LNCaP clone FGC (cell line): ENCODE data around the gene OTOS.

ENCODE experiments used
- DNase-seq: peaks from one replicate; pipeline ENCODE4 v3.0.0-alpha.2; 2011; ENCODE audit warnings: low read depth
- H3K4me3 ChIP-seq: 2 replicates; pipeline ENCODE4 v1.5.1; 2011; ENCODE audit warnings: mild to moderate bottlenecking, low read depth, low read length, control low read depth
- TF ChIP-seq, protein P1 (sequence below): IDR thresholded peaks from 2 replicates; pipeline ENCODE4 v1.5.1; 2012; ENCODE audit warnings: mild to moderate bottlenecking; ENCODE audit not compliant: control insufficient read depth, insufficient read depth; ENCODE audit errors: extremely low read depth

OTOS gene

DNA sequence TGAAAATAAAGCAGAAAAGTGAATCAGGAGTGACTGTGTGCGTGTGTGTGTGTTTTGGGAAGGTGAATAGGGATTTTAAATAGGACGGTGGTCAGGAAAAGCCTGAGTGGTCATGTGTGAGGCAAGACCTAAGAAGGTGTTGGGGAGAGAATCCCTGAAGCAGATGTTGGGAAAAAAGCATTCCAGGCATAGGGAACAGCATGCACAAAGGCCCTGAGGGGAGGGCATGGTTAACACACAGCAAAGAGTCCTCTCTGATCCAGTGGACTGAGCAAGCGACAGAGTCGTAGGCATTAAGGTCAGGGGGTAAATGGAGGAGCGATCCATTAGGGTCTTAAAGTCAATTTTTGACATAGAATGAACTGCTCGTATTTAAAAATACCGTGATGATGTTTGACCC is 34.0 kb upstream of the OTOS start:
- TF ChIP-seq, protein P1, sequence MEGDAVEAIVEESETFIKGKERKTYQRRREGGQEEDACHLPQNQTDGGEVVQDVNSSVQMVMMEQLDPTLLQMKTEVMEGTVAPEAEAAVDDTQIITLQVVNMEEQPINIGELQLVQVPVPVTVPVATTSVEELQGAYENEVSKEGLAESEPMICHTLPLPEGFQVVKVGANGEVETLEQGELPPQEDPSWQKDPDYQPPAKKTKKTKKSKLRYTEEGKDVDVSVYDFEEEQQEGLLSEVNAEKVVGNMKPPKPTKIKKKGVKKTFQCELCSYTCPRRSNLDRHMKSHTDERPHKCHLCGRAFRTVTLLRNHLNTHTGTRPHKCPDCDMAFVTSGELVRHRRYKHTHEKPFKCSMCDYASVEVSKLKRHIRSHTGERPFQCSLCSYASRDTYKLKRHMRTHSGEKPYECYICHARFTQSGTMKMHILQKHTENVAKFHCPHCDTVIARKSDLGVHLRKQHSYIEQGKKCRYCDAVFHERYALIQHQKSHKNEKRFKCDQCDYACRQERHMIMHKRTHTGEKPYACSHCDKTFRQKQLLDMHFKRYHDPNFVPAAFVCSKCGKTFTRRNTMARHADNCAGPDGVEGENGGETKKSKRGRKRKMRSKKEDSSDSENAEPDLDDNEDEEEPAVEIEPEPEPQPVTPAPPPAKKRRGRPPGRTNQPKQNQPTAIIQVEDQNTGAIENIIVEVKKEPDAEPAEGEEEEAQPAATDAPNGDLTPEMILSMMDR, result no peak
- H3K4me3 ChIP-seq, result no peak overlapping the region
- DNase-seq, result no peak

DNA sequence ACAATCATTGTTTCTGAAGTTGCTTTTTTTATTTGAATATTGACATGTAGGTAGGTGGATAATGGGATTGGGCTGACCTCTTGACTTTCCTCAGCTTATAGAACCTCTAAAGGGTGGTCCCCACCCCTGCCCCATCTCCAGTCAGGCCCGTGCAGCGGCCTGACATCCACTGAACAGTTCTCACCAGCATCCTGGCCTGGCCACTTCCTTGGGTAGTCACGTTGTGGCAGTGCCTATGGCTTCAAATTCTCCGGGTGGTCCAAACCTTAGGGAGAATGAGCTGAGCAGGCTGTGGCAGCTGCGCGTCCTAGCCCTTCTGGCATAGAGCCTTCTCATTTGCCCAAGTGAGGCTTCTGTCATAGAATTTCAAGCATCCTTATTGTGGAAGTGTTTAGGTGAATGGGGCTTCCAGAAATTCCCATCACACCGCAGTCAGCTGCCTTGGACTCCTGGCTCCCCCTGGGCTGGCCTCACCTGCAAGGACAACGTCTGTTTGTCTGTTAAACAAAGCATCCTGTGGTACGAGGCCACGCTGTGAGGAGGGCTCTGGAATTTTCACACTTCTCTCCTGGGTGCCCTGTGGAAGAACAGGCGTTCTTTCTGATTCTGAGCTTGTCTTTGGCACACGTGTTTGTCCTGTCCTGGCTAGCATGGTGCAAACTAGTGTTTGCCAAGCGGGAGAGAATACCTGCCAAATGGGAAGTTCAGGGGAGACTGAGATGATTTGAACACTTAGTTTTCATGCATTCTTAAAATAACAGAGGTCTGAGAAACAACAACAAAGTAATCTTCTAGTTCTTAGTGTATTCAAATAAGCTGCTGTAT is 31.8 kb upstream of the OTOS start:
- TF ChIP-seq, protein P1, result no peak
- no peak overlapping the region for H3K4me3 ChIP-seq
- DNase-seq, result no peak

DNA sequence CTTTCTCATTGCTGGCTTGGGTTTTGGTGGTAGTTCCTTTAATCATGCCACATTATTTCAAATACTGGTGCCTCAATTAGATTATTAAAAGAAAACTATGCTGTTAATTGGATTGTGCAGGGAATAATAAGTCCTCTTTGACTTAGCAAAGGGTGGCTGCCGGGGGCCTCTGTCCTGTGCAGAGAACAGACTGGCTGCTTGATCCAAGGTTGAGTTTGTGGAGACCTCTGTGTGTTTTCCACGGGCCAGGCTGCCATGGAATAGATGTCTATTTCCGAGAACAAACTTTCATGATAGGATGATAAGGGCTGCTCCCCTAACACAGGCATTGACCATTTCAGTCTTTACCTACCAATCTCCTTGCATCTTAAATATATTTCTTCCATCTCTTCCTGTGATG is 30.4 kb upstream of the OTOS start:
- TF ChIP-seq, protein P1, result no peak
- DNase-seq, result no peak
- no peak overlapping the region for H3K4me3 ChIP-seq

DNA sequence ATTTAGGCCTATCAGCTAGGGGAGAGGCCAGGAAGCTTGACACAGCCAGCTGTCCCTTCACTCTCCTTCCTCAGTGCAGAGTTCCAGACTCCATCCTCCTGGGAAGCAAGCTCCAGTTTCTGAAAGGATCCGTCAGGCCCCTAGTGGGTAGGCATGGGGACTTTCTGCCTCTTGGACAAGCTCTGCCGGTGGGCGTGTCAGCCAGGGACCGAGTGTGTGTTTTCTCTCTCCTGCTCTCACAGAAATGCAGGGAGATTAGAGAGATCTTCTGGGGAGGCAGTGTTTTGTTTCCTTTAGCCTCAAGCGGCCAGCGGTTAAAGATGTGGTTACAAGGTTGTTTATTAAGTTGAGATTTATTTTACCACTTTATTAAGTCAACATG is 29.9 kb upstream of the OTOS start:
- TF ChIP-seq, protein P1, result no peak
- DNase-seq, result no peak
- H3K4me3 ChIP-seq, result no peak overlapping the region

DNA sequence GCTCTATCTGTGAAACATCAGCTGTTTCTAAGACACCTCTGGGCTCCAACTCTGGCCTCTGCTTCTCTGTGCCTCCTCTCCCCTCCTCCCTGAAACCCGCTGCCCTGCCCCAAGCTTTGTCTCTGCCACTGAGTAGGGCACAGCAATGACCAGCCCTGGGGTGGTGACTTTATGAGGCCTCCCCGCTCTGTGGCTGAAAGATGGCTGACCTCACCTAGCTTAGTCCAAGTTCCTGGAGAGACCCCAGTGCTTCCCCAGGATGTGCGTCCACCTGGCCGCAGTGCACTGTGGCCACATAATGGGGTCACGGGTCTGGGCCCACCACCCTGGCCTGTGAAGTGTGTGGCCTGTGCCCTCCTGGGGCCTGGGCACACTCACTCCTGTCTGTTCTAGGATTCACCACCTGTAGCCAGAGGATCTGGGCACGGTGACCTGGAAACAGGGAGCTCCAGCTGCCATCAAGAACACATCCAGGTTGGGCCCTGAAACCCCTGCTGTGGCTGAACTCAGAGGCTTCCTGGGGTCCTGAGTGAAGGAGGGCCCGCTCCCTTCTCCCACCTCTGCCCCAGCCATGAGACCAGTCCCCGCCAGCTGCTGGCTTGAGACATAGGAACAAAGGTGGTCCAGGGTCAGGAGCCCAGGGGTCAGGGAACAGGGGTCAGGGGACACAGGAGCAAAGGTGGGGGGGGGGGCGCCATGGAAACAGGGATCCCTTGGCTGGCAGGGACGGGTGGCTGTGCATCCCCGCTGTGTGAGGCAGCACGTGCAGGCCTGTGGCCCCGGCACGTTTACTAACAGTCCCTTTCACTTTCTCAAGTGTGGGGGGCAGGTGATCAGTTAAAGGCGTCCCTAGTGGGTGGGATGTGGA is 29.3 kb upstream of the OTOS start:
- no peak for DNase-seq
- no peak overlapping the region for H3K4me3 ChIP-seq
- TF ChIP-seq, protein P1, result no peak

DNA sequence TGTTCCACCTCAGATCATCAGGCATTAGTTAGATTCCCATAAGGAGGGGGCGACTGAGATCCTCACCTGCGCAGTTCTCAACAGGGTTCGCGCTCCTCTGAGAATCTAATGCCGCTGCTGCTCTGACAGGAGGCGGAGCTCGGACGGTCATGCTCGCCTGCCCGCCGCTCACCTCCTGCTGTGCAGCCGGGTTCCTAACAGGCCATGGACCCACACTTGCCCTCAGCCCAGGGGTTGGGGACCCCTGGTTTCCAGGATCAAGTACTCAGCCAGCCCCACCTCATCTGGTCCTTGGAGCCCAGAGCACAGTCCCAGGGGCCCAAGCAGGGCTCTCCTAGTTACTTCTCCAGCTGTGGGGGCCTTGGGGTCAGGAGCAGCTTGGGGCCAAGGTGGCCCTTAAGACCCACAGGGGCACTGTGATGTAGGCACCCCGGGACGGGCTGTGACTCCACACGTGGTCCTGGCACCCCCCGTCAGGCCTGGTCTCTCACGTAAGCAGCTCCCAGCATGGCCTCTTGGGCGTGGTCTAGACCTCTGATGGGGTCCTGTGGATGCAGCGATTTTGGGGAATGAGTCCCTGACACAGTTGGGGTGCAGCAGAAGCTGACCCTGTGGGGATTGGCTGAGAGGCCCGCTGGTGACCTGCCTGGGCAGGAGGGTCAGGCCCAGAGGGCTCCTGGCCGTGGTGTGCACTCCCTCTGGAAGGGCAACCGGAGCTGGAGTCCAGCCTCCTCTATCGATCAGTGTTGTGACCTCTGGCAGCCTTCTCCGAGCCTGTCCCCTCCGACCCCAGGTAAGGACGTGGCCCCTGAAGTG is 28.3 kb upstream of the OTOS start:
- no peak overlapping the region for H3K4me3 ChIP-seq
- TF ChIP-seq, protein P1, result no peak
- no peak for DNase-seq
